Ureter (tissue), 1 donor: ENCODE measurements around the gene UBE2E3. TPM values are rescaled to one million over a fixed set of nuclear protein-coding genes. Genes with fewer than 3 reads are reported as not detected.
"Not testable (repeated sequence)": the region's sequence is repeated elsewhere in the genome, so short reads cannot be mapped to it uniquely, and the experiment has no call there.

Experiments used
- DNase-seq: peaks from one replicate; pipeline ENCODE4 v3.0.0-alpha.2; 2020; ENCODE audit warnings: low spot score
- total RNA-seq: library from RNA; stranded (reverse); gene quantifications from one replicate; pipeline ENCODE4 v1.2.4, GENCODE V29; 2023
- donor health status: DM: yes; HTN: yes; CAD: no.

The UBE2E3 gene
- total RNA-seq, 1 donor from 2014 or later, result 91.4 TPM

- DNase-seq, result no peak
These were observed 44.6 kb downstream of the UBE2E3 start for GRCh38 chr2:181025004-181025403.

DNA sequence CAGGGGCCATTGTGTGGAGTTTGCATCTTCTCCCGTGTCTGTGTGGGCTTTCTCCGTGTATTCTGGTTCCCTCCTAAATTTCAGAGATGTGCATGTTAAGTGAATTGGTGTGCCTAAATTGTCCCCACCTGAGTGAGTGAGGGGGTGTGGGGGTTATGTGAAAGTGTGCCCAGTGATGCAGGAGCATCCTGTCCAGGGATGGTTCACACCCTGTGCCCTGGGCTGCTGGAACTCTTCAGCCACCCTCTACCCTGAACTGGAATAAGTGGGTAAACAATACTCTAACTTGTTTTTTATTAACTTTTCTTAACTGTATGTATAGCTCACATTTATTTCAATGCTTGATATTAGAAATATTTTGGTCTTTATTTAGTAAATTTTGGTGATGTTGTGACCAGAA, 56.0 kb downstream of the UBE2E3 start:
- no peak for DNase-seq

DNA sequence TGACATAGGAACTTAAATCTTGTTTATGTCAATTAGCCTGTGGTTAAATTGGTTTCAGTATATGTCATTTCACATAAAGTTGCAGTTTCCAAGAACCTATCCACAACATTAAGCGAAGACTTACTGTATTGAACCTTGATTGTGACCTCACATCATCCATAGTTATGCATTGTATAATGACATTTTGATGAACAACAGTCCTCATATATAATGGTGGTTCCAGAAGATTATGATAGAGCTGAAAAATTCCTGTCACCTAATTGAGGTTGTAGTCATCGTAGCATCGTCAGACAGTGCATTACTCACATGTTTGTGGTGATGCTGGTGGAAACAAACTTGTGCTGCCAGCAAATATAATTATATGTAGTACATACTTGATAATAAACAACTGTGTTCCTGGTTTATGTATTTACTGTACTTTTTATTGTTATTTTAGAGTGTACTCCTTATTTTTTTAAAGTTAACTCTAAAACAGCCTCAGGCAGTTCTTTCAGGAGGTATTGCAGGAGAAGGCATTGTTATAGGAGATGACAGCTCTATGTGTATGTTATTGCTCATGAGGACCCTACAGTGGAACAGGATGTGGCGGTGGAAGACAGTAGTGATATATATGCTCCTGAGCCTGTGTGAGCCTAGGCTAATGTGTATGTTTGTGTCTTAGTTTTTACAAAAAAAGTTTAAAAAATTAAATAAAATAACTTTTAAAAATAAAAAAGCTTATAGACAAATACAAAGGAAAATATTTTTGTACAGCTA, 56.6 kb downstream of the UBE2E3 start:
- DNase-seq, result no peak

DNA sequence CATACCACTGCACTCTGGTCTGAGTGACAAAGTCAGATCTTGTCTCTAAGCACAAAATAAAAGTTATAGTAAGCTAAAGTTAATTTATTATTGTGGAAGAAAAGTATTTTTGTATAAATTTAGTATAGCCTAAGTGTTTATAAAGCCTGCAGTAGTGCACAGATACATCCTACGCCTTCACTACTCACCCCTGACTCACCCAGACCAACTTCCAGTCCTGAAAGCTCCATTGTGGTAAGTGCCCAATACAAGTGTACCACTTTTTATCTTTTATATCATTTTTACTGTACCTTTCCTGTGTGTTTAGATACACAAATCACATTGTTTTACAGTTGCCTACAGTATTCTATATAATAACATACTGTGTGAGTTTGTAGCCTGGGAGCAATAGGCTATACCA, 57.5 kb downstream of the UBE2E3 start:
- DNase-seq, result no peak

- no peak for DNase-seq
These were observed 58.4 kb downstream of the UBE2E3 start for GRCh38 chr2:181038796-181039195.

DNA sequence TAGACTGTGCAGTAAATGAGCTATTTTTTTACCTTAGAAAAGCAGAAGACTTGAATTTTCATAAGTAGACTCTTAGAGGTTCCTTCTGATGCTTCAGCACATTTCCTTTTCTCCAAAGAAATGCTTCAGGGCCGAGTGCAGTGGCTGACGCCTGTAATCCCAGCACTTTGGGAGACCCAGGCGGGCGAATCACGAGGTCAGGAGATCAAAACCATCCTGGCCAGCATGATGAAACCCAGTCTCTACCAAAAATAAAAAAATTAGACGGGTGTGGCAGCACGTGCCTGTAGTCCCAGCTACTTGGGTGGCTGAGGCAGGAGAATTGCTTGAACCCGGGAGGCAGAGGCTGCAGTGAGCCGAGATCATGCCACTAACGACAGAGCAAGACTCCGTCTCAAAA, 60.4 kb downstream of the UBE2E3 start:
- not testable (repeated sequence) for DNase-seq

GRCh38 chr2:181041661-181042060, 61.3 kb downstream of the UBE2E3 start:
- DNase-seq, result no peak

GRCh38 chr2:181042706-181043105, 62.3 kb downstream of the UBE2E3 start:
- no peak for DNase-seq

GRCh38 chr2:181046833-181047232, 66.4 kb downstream of the UBE2E3 start:
- DNase-seq, result no peak

GRCh38 chr2:181047829-181048228, 67.4 kb downstream of the UBE2E3 start:
- DNase-seq, result no peak

GRCh38 chr2:181051861-181052522, 71.6 kb downstream of the UBE2E3 start:
- no peak for DNase-seq

- no peak for DNase-seq
These were observed 72.1 kb downstream of the UBE2E3 start for GRCh38 chr2:181052523-181052891.

DNA sequence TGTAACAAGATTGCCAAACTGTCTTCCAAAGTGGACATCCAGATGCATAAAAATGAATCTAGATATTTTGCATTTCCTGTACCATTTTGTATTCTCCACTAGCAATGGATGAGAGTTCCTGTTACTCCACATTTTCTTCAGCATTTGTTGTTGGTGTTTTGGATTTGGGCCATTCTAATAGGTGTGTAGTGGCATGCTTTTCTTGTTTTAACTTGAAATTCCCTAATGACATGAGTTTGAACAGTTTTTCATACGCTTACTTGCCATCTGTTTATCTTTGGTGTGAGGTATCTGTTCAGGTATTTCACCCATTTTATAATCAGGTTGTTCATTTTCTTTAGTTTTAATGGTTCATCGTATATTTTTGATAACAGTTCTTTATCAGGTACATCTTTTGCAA, 73.9 kb downstream of the UBE2E3 start:
- no peak for DNase-seq

GRCh38 chr2:181054843-181055242, 74.4 kb downstream of the UBE2E3 start:
- DNase-seq, result no peak

DNA sequence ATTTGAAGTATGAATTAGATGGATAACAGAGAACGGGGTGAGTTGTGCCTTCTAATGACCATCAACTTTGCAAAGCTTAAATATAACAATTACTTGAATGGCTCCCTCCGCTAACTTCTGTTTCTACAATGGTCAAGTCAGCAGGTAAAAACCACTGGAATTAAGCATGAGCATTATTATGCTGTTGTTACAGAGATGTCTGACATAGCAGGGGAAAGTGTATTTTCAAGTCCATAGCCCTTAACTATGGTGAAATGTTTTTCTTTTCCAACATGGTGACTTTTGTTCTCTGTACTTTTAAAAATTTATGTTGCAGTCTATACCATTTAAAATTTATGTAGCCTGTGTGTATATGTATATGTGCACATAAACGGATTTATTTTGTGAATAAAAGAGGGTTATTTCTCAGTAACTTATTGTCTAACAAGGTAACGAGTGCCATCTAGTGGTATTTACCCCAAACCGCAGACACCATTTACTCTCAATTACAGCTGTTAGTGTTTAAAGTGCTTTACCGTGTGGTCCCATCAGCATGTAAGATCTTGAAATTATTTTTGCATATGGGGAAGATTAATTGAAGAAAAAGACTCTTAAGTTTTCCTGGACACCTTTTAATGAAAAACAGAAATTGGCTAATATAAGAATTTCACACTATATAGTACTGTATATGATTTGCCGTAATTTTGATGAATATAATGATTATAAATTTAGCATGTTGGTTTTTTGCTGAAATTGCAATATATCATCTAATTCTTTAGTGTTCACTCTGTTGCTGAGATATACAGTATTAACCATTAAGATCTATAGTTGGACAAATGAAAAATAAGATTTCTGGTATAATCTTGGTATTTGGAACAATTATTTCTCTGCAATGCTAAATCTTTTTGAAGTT, 78.2 kb downstream of the UBE2E3 start:
- DNase-seq, result no peak

DNA sequence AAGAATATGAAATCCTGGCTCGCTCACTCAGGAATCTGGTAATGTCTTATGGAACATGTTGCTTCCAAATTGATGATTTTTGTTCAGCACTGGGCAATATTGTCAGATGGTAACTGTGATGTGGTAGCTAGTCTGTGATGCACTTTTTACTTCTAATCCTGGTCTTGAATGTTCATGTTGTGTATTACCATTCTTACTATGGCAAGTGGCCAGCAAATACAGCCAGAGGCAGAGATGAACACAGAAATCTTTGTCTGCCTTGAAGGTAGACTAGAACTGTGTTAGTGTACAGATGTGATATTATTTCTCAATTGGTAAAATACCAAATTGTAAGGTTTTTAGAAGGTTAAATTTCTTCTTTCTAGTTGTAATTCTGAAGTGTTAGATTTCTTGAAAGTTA, 83.3 kb downstream of the UBE2E3 start:
- DNase-seq, result no peak

GRCh38 chr2:181065458-181065857, 85.1 kb downstream of the UBE2E3 start:
- DNase-seq, result no peak

GRCh38 chr2:181066333-181066732, 85.9 kb downstream of the UBE2E3 start:
- DNase-seq, result no peak

GRCh38 chr2:181070119-181070835, 89.9 kb downstream of the UBE2E3 start:
- DNase-seq, result no peak

- no peak for DNase-seq
These were observed 90.4 kb downstream of the UBE2E3 start for GRCh38 chr2:181070836-181071200.

DNA sequence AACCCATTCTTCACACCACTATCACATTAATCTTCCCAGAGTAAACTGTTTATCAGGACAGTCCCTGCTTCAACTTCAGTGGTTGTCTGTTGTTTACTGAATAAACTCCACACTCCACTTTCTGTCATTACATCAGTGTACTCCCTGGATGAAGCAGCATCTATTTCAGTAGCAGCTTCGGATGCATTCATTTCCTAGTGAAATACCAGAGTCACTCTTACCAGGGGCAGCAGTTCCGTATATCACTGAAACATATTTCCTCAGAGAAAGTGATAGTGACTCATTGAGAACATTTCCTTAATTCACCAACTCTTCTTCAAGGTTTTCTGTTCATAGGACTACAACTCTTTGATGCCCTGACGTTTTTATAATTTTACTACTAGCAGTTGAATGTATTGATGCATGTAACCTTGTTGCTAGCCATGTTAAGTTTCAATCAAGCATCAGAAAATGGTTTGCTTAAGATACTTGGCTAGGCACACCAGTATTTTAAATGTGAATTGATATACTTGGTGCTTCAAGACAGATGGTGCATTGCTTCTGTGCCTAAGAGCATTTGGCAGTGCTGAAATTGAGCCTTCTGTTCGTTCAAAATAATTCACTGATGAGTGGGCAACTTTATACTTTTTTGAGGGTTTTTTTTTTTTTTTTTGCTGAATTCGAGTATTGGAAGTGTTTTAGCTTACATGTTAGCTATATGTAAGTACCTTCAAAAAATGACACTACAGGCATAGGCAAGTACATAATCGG, 92.3 kb downstream of the UBE2E3 start:
- DNase-seq, result no peak
